Measurements from ENCODE around the gene TMEM52.

The TMEM52 gene

DNA sequence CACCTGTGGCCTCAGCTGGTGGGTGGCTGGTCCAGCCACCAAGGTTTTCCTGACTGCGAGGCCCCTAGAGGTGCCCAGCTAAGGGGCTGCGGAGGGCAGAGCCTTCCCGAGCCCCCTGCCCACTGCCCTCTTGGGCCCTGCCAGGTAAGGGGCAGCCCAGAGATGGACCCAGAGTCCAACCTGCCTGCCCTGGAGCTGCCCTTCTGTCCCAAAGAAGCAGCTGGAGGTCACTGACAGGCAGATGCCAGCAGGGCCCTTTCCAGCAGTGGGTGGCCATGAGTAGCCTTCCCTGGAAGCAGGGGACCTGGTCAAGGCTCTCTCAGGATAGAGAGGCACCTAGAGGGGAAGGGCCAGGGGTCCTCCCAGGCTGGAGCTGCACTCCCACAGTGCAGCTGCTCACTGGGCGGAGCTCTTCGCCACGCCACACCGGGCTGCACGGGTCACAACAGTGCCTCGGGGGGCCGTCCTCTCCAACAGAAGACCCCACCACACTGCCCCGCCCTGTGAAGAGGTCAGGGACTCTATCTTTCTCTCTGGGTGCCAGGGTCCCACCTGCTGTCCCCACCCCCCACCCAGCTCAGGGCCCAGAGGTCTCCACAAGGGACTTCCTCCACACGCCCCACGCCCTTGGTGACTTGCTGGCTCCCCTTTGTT is 17.3 kb downstream of the TMEM52 start:
- DNase-seq: no peak
- peaks cover 7% of the 10 kb centered on the region for H3K9me3 Mint-ChIP-seq
- H3K4me3 Mint-ChIP-seq: no peak overlapping the region
- no peaks in the 10 kb centered on the region for H3K36me3 Mint-ChIP-seq (ENCODE audit: low read depth)
- no peaks in the 10 kb centered on the region for H3K27me3 Mint-ChIP-seq (ENCODE audit: low read depth, poor library complexity)
- peaks cover 17% of the 10 kb centered on the region for H3K4me1 Mint-ChIP-seq
- TF ChIP-seq, protein P1, sequence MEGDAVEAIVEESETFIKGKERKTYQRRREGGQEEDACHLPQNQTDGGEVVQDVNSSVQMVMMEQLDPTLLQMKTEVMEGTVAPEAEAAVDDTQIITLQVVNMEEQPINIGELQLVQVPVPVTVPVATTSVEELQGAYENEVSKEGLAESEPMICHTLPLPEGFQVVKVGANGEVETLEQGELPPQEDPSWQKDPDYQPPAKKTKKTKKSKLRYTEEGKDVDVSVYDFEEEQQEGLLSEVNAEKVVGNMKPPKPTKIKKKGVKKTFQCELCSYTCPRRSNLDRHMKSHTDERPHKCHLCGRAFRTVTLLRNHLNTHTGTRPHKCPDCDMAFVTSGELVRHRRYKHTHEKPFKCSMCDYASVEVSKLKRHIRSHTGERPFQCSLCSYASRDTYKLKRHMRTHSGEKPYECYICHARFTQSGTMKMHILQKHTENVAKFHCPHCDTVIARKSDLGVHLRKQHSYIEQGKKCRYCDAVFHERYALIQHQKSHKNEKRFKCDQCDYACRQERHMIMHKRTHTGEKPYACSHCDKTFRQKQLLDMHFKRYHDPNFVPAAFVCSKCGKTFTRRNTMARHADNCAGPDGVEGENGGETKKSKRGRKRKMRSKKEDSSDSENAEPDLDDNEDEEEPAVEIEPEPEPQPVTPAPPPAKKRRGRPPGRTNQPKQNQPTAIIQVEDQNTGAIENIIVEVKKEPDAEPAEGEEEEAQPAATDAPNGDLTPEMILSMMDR (IDR thresholded peaks at IDR 0.05): no peak
- no peak overlapping the region for H3K27ac Mint-ChIP-seq

DNA sequence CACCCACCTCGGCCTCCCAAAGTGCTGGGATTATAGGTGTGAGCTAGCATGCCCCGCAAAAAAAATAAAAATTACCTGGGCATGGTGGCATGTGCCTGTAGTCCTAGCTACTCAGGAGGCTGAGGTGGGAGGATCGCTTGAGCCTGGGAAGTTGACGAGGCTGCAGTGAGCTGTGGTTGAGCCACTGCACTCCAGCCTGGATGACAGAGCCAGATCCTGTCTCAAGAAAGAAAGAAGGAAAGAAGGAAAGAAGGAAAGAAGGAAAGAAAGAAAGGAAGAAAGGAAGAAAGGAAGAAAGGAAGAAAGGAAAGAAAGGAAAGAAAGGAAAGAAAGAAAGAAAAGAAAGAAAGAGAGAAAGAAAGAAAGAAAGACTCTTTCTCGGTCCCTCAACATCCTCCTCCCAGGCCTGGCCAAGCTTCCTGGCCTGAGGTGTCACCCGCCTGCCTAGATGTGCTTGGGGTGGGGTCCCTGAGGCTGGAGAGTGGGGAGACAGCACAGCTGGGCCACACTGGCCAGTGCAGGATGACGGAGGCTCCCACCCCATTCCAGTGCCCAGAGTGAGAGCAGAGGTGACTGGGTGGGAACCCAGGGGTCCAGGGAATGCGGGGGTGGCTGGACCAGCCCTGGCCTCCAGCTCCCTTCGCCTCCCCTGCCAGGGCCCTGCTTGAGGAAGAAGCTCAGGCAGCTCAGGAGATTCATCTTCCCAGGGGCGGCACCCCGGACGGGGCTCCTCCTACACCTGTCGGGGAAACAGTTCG is 18.0 kb downstream of the TMEM52 start:
- Mint-ChIP-seq H3K36me3 (ENCODE audit: low read depth) (no peaks in the 10 kb centered on the region), H3K27me3 (ENCODE audit: low read depth, poor library complexity) (no peaks in the 10 kb centered on the region), H3K4me1 (peaks cover 13% of the 10 kb centered on the region), H3K27ac (no peak overlapping the region), H3K4me3 (no peak overlapping the region), H3K9me3 (peaks cover 7% of the 10 kb centered on the region)
- DNase-seq: no peak
- TF ChIP-seq, protein P1 (IDR thresholded peaks at IDR 0.05): no peak

DNA sequence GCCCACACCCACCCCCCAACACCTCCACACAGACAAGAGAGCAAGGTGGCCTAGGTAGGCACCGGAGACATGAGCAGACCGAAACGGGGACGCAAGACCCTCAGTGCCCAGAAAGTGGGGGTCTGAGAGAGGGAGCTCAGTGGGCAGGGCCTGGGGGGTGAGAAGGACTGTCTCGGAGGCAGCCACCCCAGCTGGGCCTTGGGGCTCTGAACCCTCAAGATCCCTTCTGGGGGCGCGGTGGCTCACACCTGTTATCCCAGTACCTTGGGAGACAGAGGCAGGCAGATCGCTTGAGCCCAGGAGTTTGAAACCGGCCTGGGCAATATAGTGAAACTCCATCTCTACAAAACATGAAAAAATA is 19.1 kb downstream of the TMEM52 start:
- TF ChIP-seq, protein P1 (IDR thresholded peaks at IDR 0.05): no peak
- Mint-ChIP-seq H3K27me3 (ENCODE audit: low read depth, poor library complexity) (no peaks in the 10 kb centered on the region), H3K36me3 (ENCODE audit: low read depth) (no peaks in the 10 kb centered on the region), H3K9me3 (peaks cover 7% of the 10 kb centered on the region), H3K4me3 (no peak overlapping the region), H3K27ac (no peak overlapping the region), H3K4me1 (peaks cover 18% of the 10 kb centered on the region)
- no peak for DNase-seq

DNA sequence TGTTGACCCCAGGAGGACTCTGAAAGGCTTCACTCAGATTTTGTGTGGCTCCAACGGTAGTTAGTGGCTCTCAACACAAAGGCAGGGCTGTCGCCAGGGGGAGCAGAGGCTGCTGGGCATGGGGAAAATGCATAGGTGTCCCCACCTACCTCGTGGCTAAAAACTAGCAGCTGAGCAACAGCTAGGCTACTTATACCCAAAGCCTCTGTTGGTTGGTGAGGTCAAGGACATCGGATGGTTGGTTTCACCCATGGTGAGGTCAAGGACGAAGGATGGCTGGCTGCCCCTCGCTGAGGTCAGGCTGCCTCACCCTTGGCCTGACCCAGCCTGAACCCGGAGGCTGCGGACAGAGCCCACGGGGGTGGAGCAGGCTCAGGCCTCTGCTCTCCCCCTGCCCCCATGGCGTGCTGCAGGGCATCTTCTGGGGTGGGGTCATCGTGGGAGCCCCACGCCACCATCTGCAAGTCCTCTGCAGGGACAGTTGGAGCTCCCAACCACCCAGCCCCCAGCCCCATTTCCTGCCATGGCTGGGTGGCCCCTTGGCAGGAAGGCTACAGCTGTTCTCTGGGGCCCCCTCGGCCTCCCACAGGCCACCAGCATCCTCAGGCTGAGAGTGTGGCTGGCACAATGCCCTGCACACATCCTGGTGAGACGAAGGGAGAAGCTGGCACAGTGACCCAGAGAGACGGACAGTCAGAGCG is 19.7 kb downstream of the TMEM52 start:
- DNase-seq: no peak
- no peaks in the 10 kb centered on the region for H3K36me3 Mint-ChIP-seq (ENCODE audit: low read depth)
- H3K27me3 Mint-ChIP-seq (ENCODE audit: low read depth, poor library complexity): no peaks in the 10 kb centered on the region
- no peak overlapping the region for H3K4me3 Mint-ChIP-seq
- TF ChIP-seq, protein P1 (IDR thresholded peaks at IDR 0.05): no peak
- peaks cover 7% of the 10 kb centered on the region for H3K9me3 Mint-ChIP-seq
- H3K27ac Mint-ChIP-seq: no peak overlapping the region
- H3K4me1 Mint-ChIP-seq: peaks cover 23% of the 10 kb centered on the region

DNA sequence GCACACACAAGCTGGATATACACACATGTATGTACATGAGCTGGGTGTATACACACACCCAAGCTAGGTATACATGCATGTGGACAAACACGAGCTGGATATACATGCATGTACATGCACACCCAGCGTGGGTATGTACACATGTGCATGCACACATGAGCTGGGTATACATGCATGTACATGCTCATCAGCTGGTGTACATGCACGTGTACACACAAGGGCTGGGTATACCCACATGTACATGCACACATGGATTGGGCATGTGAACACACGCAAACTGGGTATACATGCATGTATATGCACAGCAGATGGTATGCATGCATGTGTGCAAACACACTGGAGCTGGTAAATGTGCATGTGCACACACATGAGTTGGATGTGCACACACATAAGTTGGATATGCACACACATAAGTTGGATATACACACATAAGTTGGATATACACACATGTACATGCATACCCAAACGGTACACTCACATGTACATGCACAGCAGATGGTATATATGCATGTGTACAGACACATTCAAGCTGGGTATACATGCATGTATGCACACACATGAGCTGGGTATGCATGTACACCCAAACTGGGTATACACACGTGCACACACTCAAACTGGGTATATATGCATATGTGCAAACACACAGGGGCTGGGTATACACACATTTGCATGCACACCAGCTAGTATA is 20.7 kb downstream of the TMEM52 start:
- DNase-seq: no peak
- H3K36me3 Mint-ChIP-seq (ENCODE audit: low read depth): no peaks in the 10 kb centered on the region
- H3K4me1 Mint-ChIP-seq: peaks cover 33% of the 10 kb centered on the region

More for the DNA sequence above, 20.7 kb downstream of the TMEM52 start:
- no peaks in the 10 kb centered on the region for H3K27me3 Mint-ChIP-seq (ENCODE audit: low read depth, poor library complexity)
- H3K9me3 Mint-ChIP-seq: peaks cover 6% of the 10 kb centered on the region
- H3K27ac Mint-ChIP-seq: no peak overlapping the region
- TF ChIP-seq, protein P1 (IDR thresholded peaks at IDR 0.05): no peak
- no peak overlapping the region for H3K4me3 Mint-ChIP-seq
